Muscle of back (tissue), 11 donors: ENCODE data around the gene RUNX2. TPM values are rescaled to one million over a fixed set of nuclear protein-coding genes. Genes with fewer than 3 reads are reported as not detected.

Source experiments
- DNase-seq, 3 donors: peaks; one replicate each; pipeline versions ENCODE4 v3.0.0 to v3.0.0-alpha.2; 2013
- polyA plus RNA-seq, 10 donors: library from polyadenylated mRNA; unstranded; fragments of 120-200 nt; gene quantifications; one replicate each; pipeline ENCODE4 v1.2.1, GENCODE V29; 2013; ENCODE audit not compliant: insufficient read length in 10 of 10

Gene RUNX2
- polyA plus RNA-seq, 10 donors = 0.45 to 3.0 (median 0.83) TPM

GRCh38 chr6:45350186-45350710 is 22.1 kb downstream of the RUNX2 start:
- no peak for DNase-seq

DNA sequence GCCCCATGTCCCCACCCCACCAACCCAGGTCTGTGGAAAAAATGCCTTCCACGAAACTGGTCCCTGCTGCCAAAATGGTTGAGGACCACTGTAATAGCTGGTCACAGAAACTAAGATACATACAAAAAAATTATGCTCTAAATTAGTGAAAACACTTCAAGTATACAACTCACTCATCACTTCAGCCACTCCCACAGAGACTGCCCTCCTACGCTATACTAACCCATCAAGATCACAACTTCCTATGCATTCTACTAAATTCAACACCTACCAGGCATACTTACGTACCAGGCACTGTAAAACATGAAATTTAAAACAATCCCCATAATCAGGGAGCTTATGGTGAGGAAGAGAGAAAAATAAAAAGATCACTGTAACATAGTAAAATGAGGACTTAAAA is 22.9 kb downstream of the RUNX2 start:
- DNase-seq = no peak

DNA sequence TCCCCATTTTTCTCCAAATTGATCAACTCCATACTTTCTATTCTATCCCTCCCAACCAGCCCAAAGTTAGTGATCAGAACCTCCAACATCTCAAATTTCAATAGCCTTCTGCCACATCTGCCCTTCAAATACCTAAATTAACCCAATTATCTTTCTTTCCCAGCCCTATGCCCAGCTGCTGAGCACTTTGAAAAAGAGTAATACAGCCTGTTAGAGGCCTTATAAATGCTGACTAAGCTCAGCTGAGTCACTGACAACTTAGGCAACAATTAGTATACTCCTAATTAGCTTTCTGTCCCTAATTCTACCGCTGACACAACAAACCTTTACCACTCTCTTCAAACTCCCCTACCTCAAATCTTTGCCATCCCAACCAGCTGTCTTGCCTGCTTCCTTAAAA is 23.5 kb downstream of the RUNX2 start:
- DNase-seq = no peak

GRCh38 chr6:45353654-45354053 is 25.5 kb downstream of the RUNX2 start:
- no peak for DNase-seq

DNA sequence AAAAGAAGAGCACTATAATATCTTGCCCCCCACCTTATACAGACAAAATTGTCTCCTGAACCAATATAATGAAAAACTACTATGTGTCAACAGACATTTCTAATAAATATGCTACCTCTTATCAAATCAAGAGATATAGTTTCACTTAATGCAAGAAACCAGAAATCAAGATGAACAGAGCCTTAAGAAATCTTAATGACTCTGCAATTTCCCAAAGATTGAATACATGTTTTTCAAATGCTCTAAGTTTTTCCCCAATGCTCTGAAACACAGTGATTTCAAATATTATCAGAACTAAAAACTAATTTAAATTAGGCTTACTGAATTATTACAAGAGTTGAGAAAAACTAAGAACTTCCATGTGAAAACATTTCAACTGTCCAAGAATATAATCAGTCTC is 36.3 kb downstream of the RUNX2 start:
- DNase-seq = no peak

GRCh38 chr6:45365036-45365435 is 36.9 kb downstream of the RUNX2 start:
- DNase-seq = no peak

- DNase-seq = no peak
These were observed 38.4 kb downstream of the RUNX2 start for GRCh38 chr6:45366534-45366933.

DNA sequence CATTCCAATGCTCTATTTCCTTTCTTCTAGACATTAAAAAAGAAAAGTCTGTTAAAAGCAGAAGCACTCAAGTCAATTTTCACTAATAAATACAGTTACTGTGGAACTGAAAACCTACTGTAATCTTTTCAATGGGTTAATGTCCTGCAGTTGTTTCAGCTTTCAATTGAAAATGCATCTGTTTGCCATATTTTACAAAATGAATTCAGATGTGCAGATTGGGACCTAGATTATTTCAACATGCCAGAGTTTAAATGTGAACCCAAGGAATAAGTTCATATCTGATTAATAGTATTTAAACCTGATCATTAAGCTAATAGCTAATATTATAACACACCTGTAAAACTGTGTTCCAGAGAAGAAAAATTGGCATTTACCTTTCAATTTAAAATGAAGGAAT is 39.9 kb downstream of the RUNX2 start:
- DNase-seq = no peak

DNA sequence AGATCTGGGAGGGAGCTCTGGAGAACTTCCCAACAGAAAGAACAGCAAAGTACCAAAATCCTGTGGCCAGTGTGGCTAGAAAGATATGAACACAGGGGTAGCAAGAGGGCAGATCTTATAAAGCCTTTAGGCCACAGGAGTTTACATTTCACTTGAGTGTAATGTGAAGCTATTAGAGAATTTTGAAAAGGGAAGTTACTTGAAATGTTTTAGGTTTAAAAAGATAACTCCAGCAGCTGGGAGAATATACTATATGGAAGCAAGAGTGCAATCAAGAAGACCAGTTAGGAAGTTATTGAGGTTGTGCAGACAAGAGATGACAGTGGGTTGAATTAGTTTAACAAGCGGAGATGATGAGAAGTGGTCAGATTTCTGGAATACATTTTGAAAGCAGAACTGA is 41.7 kb downstream of the RUNX2 start:
- DNase-seq = no peak

DNA sequence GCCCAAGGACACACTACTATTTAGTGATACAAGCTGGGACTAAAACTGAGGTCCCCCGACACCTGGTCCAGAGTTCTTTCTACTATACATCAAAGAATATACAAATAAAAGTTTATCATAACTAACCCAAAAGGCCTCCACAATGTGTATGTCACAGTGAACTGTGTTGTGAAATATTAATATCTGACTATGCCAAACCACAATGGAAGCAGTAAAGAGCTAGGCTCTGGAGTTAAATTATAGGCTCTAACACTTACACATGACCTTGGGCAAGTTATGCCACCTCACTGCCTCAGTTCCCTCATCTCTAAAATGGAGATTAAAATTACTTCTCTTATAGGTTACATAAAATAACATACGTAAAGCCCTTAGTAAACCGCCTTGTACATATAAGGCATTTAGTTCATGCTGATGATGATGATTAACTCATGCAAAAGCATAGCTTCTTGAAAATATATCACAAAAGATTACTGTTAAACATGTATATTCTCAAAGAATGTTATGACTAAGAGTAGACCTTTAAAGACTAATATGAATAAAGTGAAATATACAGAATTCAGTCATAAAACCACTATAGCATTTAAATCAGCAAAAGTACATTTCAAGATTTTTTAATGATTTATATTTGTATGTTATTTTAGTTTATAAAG is 43.9 kb downstream of the RUNX2 start:
- DNase-seq = peak in 1 of 3 donors; percentile 8

DNA sequence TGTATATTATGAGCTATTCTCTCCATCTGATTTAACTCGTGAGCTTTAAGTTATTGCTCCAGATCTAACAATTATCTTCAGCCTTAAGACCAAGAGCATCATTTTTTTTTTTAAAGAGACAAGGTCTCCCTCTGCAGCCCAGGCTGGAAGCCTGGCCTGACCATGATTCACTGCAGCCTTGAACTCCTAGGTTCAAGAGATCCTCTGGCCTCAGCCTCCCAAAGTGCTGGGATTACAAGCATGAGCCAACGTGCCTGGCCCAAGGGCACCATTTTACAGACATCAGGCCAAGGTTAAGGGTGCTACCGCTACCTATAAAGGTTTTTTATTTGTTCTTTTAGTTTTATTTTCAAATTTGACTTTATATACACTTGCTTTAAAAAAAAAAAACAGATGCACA is 47.3 kb downstream of the RUNX2 start:
- DNase-seq = no peak

- peak in 2 of 3 donors; percentile 6 to 19 for DNase-seq
These were observed 48.3 kb downstream of the RUNX2 start for GRCh38 chr6:45376310-45377042.

DNA sequence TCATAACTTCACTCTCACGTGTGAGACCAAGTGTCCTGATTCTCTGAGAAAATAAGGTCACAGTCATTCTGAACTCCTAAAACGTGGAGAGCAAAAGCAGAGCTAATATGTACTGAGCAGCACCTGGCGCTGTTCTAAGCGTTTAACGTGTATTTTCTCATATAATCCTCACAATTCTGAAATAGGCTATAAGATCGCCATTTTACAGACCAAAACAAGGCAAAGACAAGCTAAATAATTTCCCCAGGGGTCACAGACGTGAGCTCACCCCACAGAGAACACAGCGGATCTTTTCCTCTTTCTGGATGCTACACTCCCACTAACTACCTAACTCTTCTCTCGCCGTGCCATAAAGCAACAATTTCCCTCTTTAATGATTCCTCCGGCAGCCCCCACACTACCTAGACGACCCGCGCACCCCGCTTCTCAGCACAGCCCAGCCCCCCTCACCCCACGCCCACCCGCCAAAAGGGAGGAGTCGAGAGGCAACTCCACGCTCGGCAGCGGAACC is 49.0 kb downstream of the RUNX2 start:
- DNase-seq = peak in 1 of 3 donors; percentile 93

DNA sequence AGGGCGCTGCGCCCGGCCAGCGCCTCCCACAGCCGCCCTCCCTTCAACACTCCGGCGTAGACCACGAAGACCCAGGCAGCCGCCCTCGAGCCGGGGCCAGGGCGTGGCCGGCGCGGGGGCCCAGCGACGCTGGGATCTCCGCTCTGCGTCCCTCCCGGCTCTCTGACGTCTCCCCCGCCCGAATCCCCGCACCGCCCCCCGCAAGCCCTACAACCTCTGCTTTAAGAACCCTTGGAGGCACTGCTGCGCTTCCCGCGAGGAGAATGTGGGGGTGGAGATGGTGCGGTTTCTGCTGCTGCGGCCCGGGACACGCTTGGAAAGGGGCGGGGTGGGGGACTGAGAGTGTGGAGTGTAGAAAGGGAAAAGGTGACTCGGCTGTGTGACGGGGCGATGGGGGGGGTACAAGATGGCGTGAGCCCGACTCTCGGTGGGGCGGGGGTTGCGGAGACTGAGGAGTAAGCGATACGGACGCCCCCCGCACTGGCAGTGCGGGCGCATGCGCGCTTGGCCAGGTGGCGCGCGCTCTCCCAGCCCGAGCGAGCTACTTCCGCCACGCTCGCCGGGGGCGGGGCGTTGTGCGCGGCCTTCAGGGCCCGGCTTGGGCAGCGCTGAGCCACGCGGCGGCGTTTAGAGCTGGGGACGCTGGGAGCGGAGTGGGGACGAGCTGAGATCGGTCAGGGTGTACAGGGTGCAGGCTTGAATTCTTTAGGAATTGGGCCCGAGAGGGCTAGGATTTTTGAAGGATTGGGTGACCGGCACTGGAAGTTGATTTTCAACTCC is 49.6 kb downstream of the RUNX2 start, which contains the start of gene SUPT3H:
Gene SUPT3H, minus strand, starts transcription at position 381 of the 780 bp plus-strand sequence.
- DNase-seq = peak; percentile 97 to 99 (median 99)

GRCh38 chr6:45378334-45378926 is 50.3 kb downstream of the RUNX2 start:
- no peak for DNase-seq

DNA sequence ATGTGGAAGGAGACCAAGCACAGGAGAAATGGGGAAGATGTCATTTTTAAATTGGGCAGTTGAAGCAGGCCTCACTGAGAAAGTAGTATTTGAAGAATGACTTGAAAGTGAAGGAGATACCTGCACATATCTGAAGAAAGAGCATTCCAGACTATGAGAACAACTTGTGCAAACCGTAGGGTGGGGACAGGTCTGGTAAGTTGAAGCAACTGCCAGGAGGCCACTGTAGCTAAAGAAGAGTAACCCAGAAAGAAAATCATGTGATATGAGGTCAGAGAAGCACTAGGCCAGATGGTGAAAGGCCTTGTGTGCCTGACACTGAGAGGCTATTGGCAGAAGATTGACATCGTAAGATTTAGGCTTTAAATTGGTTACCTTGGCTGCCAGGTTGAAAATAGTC is 54.3 kb downstream of the RUNX2 start:
- DNase-seq = no peak

DNA sequence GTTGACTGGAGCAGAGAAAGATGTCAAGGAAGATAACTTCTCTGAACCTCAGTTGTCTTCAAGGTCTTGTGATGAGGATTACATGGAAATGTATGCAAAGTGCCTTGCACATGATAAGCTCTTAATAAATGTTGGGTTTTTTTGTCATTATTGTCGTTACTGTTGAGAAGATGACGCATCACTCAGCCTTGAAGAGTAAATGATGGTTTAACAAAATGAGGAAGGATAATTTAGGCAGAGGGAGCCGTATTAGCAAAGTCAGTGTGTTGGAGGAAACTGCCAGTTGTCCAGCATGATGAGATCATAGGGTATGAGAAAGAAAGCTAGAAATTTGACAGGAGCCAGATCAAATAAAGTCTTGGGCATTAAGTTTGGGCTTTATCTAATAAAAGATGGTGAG is 58.4 kb downstream of the RUNX2 start:
- DNase-seq = no peak

DNA sequence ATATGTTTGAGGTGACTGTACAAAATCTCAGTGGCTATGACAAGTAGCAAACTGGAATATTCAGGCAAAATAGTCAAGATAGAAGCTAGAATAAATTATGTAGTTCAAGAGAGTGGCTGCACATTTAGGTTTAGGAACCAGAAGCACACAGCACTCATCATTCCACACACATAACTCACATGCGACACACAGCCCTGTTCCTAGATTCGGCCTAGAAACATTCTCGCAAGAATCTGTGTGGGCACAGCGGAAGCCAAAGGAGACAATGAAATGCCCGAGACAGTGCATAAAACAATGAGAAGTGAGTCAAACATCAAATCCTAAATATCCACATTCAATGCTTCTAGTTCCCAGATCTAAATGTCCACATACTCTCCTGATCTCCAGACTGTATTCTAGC is 59.1 kb downstream of the RUNX2 start:
- peak in 1 of 3 donors; percentile 40 for DNase-seq

DNA sequence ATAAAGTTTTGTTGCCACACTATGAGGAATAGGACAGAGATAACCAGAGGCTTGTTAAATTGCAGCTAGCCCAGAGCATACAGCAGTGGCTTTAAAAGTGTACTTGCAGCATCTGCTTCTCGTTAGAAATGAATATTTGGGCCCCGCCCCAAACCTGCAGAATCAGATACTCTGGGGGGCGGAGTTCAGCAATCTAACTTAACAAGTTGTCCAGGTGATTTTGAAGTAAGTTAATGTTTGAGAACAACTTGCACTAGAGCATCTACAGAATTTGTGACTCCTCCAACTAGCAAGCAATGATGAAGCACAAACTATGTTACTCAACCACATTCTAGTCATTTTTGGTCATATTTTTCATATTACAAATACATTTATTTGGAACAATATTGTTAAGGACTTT is 60.2 kb downstream of the RUNX2 start:
- DNase-seq = no peak

GRCh38 chr6:45394586-45395095 is 66.5 kb downstream of the RUNX2 start:
- DNase-seq = no peak

DNA sequence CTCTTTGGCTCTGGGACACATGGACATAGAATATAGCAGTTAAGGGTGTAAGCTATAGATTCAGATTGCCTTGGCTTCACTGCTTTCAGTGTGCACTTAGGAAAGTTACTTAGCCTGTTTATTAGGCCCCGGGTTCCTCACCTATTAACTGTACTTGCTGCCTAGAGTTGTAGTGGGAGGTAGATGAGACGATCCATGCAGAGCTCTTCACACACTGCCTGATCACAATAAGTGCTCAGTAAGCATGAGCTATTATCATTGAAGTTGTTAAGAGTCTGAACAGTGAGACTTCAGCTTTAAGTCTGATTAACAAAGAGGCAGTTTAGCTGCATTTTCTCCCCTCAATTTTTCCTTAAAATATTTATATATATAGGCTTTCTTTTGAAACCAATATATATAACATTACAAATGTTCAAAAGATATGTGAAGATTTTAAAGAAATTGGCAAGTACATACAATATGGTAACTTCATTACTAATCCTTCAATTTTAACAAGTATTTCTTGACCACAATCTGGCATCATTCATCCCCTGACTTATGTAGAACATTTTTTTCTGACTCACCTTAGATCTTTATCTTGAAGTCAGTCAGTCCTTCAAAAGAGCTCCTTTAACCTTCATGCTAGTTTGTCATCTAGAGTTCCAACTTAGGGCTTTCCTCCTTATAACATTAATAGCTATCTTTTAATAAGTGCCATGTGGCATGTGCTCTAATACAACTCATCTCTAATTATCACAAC is 70.1 kb downstream of the RUNX2 start:
- no peak for DNase-seq
